ENCODE data around the gene SSBP3. TPM values are rescaled to one million over a fixed set of nuclear protein-coding genes. Genes with fewer than 3 reads are reported as not detected.

Gene SSBP3
- polyA plus RNA-seq, 1 donor = 52.0 TPM

GRCh38 chr1:54371038-54371941, 34.9 kb downstream of the SSBP3 start:
- no peak for DNase-seq (ENCODE audit: low read depth)

DNA sequence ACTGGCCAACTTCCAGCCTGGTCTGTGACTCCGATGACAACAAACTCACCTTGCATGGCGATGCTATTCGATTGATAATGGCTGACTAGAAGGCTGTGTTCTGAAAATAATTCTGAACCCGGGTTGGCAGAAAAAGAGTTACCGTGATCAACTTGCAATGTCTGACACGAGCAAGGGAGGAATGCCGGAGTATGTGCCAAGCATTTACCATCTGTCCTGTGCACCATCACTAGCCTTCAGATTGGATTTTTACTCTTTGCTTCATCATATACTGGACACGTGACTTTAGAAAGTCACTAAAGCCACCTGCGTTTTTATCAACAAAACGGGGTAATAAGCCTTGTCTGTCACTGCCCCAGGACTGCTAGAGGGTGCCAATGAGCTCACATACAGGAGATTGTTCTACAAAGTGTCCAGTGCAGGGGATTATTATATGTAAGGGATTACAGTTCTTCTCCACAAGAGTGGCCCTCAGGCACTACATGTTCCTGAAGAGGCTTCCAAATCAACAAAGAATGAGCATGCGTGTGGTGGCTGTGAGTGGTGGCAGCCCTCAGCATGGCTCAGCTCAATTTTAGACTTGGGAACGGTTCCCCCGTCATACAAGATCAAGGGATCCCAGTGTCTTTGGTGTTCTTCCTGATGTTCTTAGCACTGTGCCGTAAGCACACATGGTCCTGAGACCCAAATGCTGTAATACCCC, 35.8 kb downstream of the SSBP3 start:
- DNase-seq (ENCODE audit: low read depth) = no peak

DNA sequence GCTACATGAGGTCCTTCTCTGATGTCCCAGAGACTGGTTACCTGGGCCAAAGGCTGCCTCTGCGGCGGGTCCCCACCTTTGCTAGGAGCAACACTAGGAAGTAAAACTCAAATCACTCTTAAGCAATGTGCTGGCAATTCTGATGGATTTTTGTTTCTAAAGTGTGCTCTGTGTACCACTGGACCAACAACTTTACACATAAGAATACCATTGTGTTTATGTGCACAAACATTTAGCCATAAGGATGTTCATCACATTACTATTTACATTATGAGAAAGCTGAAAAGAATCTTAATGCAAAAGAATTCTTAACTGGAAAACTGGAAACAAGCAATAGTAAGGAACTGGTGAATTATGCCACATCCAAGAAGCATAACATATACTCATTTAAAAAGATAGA, 38.6 kb downstream of the SSBP3 start:
- DNase-seq (ENCODE audit: low read depth) = no peak

DNA sequence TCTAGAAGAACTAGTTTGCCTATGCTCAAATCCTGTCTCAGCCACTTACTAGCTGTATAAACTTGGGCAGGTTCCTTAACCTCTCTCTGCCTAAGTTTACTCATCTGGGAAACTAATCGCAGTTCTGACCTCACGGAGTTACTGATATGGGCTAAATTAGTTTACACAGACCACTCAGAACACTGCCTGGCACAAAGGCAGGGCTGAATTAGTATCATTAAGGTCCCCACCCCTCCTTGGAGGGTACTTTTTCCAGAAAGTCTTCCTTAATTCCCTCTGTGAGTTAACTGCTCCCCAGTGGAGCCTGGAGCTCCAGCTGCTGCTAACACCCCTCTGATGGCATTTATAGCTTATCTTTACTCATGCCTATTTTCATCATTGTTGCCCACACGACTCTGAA, 40.3 kb downstream of the SSBP3 start:
- no peak for DNase-seq (ENCODE audit: low read depth)

GRCh38 chr1:54365398-54365797, 40.8 kb downstream of the SSBP3 start:
- no peak for DNase-seq (ENCODE audit: low read depth)

GRCh38 chr1:54364995-54365394, 41.2 kb downstream of the SSBP3 start:
- no peak for DNase-seq (ENCODE audit: low read depth)

DNA sequence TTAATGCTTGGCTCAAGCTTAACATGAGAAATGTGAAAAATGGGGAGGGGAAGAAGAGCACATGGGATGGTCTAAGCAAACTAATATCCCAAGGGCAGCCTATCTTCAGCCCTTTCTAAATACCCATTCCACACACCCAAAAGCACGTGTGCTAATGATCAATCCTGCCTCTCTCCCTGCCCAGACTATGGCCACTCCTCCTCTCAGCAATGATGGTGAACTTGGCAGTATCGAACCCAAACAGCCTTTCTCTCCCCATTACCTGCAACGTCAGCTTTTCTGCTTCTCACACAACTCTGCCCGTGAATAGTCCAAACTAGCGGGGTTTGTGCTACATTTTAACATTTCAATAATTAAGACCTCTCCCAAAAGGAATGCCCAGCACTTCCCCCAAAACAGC, 41.6 kb downstream of the SSBP3 start:
- DNase-seq (ENCODE audit: low read depth) = no peak

DNA sequence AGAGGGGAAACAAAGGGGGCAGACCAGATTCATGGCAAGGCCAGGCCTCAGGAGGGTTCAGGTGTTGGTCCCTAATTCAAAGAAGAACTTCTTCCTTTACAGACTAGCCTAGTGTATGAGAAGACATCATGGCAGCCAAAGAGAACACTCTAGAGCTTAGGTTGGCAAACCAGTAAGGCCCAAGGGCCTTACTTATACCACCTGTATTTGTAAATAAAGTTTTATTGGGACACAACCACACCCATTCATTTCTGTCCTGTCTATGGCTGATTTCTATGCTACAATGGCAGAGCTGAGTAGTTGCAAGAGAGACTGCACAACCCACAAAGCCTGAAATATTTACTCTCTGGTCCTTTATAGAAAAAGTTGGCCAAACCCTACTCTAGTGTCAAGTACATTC, 42.3 kb downstream of the SSBP3 start:
- DNase-seq (ENCODE audit: low read depth) = no peak

DNA sequence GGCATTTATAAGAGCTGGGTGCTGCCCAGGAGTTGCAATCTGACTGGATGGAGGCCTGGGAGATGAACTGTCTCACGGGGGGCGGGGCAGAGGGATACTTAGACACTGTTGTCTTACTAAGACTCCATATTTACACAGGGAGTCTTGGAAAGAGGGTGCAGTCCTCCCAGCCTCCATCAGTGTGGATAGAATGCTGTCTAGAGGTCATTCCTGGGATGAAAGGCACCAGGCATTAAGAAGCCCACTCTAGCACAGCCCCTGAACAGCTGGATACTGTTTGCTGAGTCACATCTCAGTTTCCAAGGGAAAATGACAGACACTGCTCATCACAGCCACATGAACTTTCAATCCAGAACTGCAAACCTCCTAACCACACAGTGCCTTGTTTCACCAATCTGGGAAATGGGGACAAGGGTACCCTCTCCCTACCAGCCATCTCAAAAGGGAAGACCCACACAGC, 43.3 kb downstream of the SSBP3 start:
- DNase-seq (ENCODE audit: low read depth) = no peak

DNA sequence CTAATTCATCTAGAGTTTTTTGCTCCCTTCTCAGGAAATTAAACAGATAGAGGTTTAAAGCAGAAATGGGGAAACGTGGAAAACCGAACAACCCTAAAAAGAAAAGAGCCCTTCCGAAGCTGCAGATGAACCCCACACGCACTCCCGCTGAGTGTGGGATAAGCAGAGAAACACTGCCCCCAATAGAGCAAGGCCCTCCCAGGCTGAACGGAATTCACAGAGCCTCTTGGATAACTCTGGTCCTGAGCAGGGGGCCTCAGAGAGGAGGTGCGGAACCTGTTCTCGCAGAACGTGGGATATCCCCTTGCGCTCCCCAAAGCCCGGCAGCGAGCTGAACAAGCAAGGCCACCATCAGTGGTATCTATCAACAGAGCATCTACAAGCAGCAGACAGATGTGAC, 44.9 kb downstream of the SSBP3 start:
- DNase-seq (ENCODE audit: low read depth) = no peak

DNA sequence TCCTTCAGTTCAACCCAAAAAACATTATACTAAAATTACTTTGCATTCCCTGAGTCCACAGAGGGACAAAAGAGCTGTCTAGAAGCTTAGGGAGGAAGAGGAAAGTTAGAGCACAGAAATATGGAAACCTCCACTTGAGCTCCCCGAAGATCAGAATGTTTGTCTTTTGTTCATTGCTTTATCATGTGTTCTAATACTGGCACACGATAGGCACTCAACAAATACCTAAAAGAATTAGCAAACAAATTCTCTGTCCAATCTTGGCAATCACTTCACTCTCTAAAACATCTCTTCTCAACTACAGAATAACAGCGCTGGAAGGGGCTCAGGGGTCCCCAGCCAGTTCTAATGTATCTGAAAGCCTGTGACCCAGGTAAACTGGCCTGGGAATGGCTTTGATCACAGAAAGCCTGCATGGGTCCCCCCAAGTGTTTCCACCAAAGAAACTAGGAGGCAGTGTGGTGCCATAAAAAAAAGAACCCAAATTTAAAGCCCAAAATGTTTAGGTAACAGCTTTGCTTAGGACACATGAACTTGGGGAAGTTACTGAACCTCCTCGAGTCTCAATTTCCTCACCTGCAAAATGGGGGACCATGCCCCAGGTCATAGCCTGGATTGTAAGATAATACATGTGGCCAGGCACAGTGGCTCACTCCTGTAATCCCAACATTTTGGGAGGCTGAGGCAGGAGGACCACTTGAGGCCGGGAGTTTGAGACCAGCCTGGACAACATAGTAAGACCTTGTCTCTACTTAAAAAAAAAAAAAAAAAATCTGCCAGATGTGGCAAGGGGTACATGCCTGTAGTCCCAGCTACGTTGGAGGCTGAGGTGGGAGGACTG, 45.8 kb downstream of the SSBP3 start:
- no peak for DNase-seq (ENCODE audit: low read depth)

DNA sequence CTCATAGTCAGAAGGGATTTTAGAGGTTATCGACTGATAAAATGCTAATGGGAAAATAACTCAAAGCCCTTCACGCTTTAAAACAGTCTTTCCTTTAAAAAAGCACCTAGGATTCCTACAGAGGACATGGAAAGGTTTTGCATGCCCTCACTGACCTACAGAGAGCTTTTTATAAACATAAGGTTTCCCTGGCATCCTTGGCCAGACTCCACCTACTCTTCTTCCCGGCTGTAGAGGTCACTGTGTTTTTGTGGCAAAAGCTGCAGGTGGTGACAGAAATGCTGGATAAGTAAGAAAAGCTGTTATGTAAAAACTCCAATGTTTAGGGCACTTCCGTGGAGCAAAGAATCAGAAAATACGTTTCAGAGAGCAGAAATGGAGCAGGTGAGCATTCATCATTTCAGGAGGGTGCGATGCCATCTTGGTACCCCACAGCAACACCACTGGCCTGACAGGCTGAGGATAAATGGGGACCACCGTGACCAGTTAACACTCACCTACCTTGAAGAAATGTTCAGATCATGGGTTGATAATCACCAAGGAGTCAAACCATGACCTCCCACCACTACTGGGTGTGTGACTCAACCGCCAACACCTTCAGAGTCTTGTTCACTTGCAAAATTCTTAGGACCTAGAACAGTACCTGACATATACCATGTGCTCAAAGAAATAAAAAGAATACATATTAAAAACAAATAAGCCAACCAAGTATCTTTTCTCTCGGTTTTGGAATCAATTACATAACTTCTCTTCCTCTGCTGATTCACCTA, 46.6 kb downstream of the SSBP3 start:
- no peak for DNase-seq (ENCODE audit: low read depth)

DNA sequence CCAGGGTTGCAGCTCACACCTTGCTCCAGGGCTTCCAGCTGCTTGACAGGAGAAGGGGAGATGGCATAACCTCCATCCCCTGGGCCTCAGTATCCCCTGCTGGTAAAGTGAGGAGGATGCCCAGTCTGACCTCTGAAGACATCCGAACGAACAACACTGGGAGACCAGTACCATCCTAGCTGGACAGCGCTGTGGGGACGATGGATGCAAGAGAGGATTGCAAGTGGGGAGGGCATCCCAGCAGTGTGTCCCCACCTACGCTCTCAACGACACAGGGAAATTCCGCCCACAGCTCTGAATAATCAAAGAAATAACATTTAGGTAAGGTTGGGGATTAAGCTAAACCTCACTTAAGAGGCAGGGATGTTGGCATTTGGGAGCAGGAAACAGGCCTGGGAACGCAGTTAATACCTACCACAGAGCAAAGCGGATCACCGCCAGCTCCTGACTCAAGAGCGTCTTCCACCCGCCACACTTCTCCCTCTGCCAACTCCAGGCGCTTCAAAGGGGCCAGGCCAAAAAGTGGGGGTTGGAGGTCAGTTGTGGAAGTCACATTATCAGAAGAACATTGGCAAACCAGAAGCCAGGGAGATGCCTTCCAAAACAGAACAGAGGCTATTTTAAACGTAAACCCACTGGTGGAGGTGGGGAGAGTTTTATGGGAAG, 47.6 kb downstream of the SSBP3 start:
- DNase-seq (ENCODE audit: low read depth) = no peak

GRCh38 chr1:54357967-54358366, 48.2 kb downstream of the SSBP3 start:
- DNase-seq (ENCODE audit: low read depth) = no peak

GRCh38 chr1:54356680-54357147, 49.5 kb downstream of the SSBP3 start:
- no peak for DNase-seq (ENCODE audit: low read depth)

DNA sequence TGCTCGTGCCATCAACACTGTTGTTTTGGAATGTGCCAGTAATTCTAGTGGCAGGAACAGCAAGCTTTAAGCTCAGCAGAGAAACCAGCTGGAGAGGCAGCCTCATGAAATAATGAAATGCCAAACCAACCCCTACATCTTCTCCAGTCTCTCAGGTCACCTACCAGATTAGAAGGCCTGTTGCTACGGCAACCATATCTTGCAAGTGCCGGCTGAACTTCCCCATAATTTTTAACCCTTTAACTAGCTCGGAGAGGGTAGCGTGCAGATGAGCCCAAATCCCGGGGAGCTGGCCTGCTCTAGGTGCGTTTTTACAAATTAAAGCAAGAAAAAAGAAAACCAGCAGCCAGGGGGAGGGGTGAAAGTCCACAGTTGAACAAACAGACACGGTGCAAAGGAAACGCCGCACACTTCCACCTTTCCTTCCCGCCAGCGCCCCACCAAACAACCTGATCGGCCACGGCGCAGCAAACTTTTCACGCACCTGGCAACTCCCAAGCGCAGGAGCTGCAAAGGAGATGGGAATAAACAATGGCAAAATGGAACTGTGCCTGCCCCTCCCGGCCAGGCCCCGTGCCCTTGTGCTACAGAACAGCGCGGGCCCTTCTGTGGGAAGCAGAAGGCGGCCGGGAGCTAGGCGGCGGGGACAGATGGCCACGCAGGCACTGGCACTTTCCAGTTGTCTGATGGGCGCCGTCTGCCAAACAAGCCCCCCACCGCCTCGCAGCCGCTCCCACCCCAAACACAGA, 50.1 kb downstream of the SSBP3 start:
- DNase-seq (ENCODE audit: low read depth) = no peak

DNA sequence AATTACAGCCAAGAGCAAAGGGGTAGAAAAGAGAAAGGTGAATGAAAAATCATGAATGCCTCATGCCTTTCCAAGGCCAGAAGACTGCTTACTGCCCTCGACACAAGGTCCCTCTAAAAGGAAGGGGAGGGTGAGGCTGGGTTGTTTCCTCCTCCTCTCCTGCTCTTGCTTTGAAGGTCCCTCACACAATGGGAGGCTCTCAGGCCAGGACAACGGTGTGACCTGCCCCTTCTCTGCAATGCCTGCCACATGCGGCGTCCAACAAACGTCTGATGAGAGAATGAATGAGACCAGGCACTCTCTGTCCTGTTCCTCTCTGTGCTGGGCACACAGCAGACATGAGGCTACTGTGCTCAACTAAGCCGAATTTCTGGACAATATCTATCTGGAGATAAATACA, 51.3 kb downstream of the SSBP3 start:
- DNase-seq (ENCODE audit: low read depth) = no peak

- DNase-seq (ENCODE audit: low read depth) = no peak
Measured at GRCh38 chr1:54353959-54354358, 52.2 kb downstream of the SSBP3 start.

DNA sequence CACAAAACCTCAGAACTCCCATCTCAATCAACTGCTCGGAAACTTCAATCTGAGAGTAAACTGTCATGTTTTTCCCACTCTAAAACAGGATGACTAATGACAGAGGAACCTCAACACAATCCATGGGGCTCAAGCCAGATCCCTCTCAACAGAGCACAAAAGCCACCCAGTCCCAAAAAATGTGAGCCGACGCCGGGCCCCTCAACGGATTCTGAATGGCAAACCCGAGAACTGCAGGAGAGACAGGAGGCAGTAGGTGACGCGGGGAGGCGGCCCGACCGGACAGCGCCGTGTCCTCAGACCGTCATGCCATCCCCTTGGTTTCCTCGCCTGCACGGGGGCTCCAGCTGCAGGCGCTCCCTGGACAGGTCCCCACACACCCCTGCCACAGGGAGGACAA, 53.4 kb downstream of the SSBP3 start:
- no peak for DNase-seq (ENCODE audit: low read depth)

- no peak for DNase-seq (ENCODE audit: low read depth)
Measured at GRCh38 chr1:54350360-54350759, 55.8 kb downstream of the SSBP3 start.
